ENCODE data around the gene KRTAP6-3. TPM values are rescaled to one million over a fixed set of nuclear protein-coding genes. Genes with fewer than 3 reads are reported as not detected.

KRTAP6-3 gene
- total RNA-seq, 1 experiment from 2014 or later: not detected

GRCh38 chr21:30600787-30601186, 8.5 kb downstream of the KRTAP6-3 start, which contains the start of gene KRTAP22-1:
Gene KRTAP22-1, plus strand, starts transcription at chr21:30601087.
- H3K4me3 ChIP-seq (ENCODE audit: low read depth in 2 of 2, low read length in 2 of 2): no peak within 1 kb of the TSS
- BruUV-seq (replicated peaks): no TSS peak
- POLR2A ChIA-PET: interaction anchor here (0.7 kb wide), 1 partner anchor 36 kb away, joined by 6 read pairs; no protein-coding TSS in a partner anchor
- CTCF ChIA-PET: no interaction called here
- TF ChIP-seq REST (IDR thresholded peaks at IDR 0.05; ENCODE audit: insufficient read depth in 1 of 2, low read depth in 2 of 2, low read length in 1 of 2): no peak
- TF ChIP-seq TCF7L2 (IDR thresholded peaks at IDR 0.05; ENCODE audit: low read depth, low read length): no peak
- H3K9me3 ChIP-seq (ENCODE audit: control insufficient read depth, insufficient read depth, low read depth, low read length): no peaks in the 10 kb centered on the region
- DNase-seq (ENCODE audit: low read depth, low spot score): no peak
- intact Hi-C loops (cut with micrococcal nuclease; ENCODE audit: unreplicated experiment) (no loop called here), in situ Hi-C loops (cut with HindIII; ENCODE audit: low pct_unique_long_range_greater_than_20kb, low sequenced_read_pairs) (no loop called here)
- no peaks in the 10 kb centered on the region for H3K4me1 ChIP-seq (ENCODE audit: control insufficient read depth, insufficient read depth, low read length)
- H3K27ac ChIP-seq (ENCODE audit: low read length): no peak within 1 kb of the TSS
- H3K27me3 ChIP-seq (ENCODE audit: control insufficient read depth, insufficient read depth, low read length): no peaks in the 10 kb centered on the region
- no peak for ATAC-seq
- H3K36me3 ChIP-seq (ENCODE audit: control insufficient read depth, insufficient read depth, low read length): no peaks in the 10 kb centered on the region

GRCh38 chr21:30605968-30606367, 13.7 kb downstream of the KRTAP6-3 start:
- ChIA-PET CTCF (no interaction called here), POLR2A (no interaction called here)
- H3K36me3 ChIP-seq (ENCODE audit: control insufficient read depth, insufficient read depth, low read length): no peaks in the 10 kb centered on the region
- H3K4me3 ChIP-seq (ENCODE audit: low read depth in 2 of 2, low read length in 2 of 2): no peak overlapping the region
- in situ Hi-C loops (cut with HindIII; ENCODE audit: low pct_unique_long_range_greater_than_20kb, low sequenced_read_pairs): no loop called here
- no peaks in the 10 kb centered on the region for H3K4me1 ChIP-seq (ENCODE audit: control insufficient read depth, insufficient read depth, low read length)
- intact Hi-C loops (cut with micrococcal nuclease; ENCODE audit: unreplicated experiment): no loop called here
- no peaks in the 10 kb centered on the region for H3K9me3 ChIP-seq (ENCODE audit: control insufficient read depth, insufficient read depth, low read depth, low read length)
- no peak for DNase-seq (ENCODE audit: low read depth, low spot score)
- no peaks in the 10 kb centered on the region for H3K27me3 ChIP-seq (ENCODE audit: control insufficient read depth, insufficient read depth, low read length)
- no TSS peak for BruUV-seq (replicated peaks)
- no peak for ATAC-seq
- TF ChIP-seq CTCF (IDR thresholded peaks at IDR 0.05) (no peak), REST (IDR thresholded peaks at IDR 0.05; ENCODE audit: insufficient read depth in 1 of 2, low read depth in 2 of 2, low read length in 1 of 2) (no peak), TCF7L2 (IDR thresholded peaks at IDR 0.05; ENCODE audit: low read depth, low read length) (no peak), POLR2AphosphoS5 (IDR thresholded peaks at IDR 0.05; ENCODE audit: low read depth, low read length) (no peak), SIN3A (IDR thresholded peaks at IDR 0.05; ENCODE audit: borderline replicate concordance, insufficient read depth, low read depth, low read length) (no peak)
- H3K27ac ChIP-seq (ENCODE audit: low read length): no peak overlapping the region

All from Panc1 (cell line).